ENCODE results near the gene SLC25A22.

- TF ChIP-seq CTCF (IDR thresholded peaks at IDR 0.05) (no peak), EZH2 (IDR thresholded peaks at IDR 0.05; ENCODE audit: borderline replicate concordance, insufficient read depth, low read depth, low read length, poor library complexity, severe bottlenecking) (no peak)
Measured at GRCh38 chr11:771617-772204, 26.4 kb downstream of the SLC25A22 start.
